ENCODE results near the gene LAMB3. TPM values are rescaled to one million over a fixed set of nuclear protein-coding genes. Genes with fewer than 3 reads are reported as not detected.

Gene LAMB3
- total RNA-seq, 1 donor = 14.2 TPM

DNA sequence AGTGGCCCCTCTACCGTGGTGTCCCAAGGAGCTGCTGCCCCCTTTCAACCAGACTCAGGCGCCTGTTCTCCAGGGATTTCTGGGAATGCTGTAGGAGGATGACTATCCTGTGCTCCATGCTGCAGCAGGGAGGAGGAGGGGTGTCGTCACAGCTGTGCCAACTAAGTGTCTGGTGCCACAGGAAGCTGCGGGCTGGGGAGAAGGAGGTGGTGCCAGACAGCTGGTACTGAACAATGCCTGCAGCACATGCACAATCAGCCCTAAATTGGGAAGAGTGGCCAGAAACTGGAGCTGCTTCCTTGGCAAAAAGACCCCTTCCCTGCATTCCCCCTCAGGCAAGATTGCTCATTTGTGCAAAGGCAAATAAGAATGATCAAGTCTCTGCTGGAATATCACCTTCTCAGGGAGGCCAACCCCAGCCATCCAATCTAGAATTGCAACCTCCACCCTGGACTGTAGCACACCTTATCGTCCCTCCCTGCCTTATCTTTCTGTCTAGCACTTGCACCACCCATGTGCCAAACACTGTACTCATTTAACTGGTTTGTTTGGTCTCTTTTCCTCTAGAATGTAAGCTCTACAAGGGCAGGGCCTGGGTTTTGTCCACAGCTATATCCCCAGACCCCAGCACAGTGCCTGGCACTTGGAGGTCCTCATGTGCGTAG lies 33.3 kb downstream of the LAMB3 start:
- DNase-seq (ENCODE audit: low read depth) = no peak

DNA sequence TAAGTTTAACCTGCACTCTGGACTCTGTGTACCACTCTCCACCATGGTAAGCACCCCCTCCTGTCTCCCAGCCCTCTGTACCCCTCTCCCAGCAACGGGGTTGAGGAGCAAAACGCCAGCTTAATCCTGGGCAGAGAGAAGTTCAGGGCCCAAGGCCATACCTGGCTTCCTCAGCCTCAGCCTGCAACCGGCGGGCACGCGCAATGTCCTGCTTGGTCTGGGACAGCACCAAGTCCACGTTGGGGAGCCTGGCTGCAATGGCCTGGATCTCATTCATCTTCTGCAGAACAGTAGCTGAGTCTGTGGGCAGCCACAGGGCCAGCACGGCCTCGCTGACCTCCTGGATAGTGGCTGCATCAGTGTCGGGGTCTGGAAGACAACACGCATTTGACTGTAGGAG lies 33.9 kb downstream of the LAMB3 start:
- TF ChIP-seq, protein P1, sequence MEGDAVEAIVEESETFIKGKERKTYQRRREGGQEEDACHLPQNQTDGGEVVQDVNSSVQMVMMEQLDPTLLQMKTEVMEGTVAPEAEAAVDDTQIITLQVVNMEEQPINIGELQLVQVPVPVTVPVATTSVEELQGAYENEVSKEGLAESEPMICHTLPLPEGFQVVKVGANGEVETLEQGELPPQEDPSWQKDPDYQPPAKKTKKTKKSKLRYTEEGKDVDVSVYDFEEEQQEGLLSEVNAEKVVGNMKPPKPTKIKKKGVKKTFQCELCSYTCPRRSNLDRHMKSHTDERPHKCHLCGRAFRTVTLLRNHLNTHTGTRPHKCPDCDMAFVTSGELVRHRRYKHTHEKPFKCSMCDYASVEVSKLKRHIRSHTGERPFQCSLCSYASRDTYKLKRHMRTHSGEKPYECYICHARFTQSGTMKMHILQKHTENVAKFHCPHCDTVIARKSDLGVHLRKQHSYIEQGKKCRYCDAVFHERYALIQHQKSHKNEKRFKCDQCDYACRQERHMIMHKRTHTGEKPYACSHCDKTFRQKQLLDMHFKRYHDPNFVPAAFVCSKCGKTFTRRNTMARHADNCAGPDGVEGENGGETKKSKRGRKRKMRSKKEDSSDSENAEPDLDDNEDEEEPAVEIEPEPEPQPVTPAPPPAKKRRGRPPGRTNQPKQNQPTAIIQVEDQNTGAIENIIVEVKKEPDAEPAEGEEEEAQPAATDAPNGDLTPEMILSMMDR (IDR thresholded peaks at IDR 0.05; ENCODE audit: insufficient read depth, low read depth, low read length) = no peak
- no peak overlapping the region for H3K4me3 ChIP-seq (ENCODE audit: low read depth, low read length)

More for the DNA sequence above, 33.3 kb downstream of the LAMB3 start:
- no peak overlapping the region for H3K4me3 ChIP-seq (ENCODE audit: low read depth, low read length)
- TF ChIP-seq, protein P1 (IDR thresholded peaks at IDR 0.05; ENCODE audit: insufficient read depth, low read depth, low read length) = no peak

DNA sequence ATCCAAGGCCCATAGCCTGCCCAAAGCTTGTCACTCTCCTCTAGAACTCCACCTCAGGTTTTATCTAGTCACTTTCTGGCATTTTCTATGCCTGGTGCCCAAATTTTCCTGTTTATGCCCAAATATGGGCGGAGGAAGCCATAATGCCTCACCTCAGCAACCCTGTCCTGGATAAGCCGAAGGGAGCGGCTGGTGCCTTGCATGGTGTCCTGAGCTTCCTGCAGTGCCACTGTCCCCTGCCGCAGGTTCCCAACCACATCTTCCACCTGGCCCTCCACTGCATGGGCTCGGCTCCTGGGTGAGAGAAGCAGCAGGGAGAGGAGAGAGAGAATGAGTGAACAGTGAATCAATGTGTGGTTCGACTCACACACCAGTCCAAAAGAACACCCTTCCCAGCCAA lies 34.5 kb downstream of the LAMB3 start:
- H3K4me3 ChIP-seq (ENCODE audit: low read depth, low read length) = no peak overlapping the region
- TF ChIP-seq, protein P1 (IDR thresholded peaks at IDR 0.05; ENCODE audit: insufficient read depth, low read depth, low read length) = no peak
- DNase-seq (ENCODE audit: low read depth) = no peak

More for the DNA sequence above, 33.9 kb downstream of the LAMB3 start:
- no peak for DNase-seq (ENCODE audit: low read depth)

DNA sequence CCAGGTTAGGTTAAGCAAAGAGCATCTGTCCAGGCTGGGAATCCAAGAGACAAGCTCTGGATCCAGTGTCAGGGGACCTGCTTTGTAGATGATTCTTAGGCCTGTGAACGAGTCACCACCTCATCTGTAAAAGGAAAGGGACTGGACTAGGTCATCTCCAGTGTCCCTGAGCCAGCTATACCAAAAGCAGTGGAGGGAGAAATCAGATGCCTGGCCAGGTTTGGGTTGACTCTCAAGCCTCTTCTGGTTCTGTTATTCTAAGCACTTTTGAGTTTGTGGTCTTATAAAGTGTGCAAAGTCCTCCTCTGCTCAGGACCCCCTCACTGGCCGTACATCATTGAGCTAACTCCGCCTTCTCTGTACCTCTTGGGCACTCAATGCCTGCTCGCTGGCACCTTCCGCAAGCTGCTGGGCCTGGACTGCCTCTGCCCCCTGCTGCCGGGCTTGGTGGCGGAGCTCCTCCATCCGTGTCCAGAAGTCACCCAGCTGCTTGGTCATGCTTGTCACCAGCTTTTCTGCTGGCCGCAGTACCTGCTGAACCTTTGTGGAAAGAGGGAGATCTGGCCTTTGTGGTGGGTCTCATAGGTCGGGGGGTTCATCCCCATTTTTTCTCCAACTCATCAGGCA lies 35.1 kb downstream of the LAMB3 start:
- no peak overlapping the region for H3K4me3 ChIP-seq (ENCODE audit: low read depth, low read length)
- no peak for DNase-seq (ENCODE audit: low read depth)
- TF ChIP-seq, protein P1 (IDR thresholded peaks at IDR 0.05; ENCODE audit: insufficient read depth, low read depth, low read length) = no peak

DNA sequence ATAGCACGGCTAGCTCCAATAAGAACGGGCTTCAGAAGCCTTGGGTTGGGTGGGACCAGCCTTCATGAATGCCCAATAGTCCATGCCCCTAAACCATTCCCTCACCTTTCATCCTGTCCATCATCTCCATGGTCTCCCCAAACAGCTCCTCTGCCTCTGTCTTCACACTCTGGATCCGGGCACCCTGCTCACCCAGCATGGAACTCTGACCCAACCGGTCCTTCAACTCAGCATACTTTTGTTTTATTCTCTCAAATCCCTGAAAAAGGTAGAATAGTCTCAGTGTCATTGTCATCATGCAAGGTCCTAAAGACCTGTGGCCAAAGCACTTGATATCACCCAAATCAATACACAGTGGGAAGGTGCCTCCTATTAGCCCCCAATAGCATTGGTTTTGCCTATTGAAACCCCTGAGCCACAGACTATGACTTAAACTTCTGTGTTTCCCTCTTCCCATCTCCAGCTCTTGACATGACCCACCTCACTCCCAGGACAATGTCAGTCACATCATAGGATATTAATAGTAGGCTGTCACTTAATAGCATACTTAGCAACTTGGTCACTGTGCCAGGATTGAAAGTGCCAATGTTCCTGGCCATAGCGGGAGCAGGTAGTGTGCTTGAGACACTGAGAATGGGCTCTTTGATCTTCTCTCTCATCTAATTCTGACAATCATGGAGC lies 35.7 kb downstream of the LAMB3 start:
- TF ChIP-seq, protein P1 (IDR thresholded peaks at IDR 0.05; ENCODE audit: insufficient read depth, low read depth, low read length) = no peak
- DNase-seq (ENCODE audit: low read depth) = no peak
- no peak overlapping the region for H3K4me3 ChIP-seq (ENCODE audit: low read depth, low read length)

DNA sequence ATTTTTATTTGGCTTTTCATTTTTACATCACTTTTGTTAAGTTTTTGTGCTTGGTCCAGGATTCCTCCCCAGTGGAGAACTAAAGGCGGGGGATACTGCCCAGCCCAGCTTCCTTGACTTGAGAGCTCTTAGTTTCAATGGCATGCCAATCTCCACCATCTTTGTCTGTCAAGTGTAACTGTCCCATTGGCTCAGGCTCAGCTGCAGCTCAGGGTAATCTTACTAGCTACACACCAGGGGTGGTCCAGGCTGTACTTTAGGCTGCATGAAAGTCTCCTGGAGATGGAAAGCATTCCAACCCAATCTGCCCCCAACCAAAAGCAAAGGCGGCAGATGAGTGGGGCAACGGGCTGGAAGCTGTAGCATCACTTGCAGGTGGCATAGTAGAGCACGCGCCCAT lies 37.3 kb downstream of the LAMB3 start:
- TF ChIP-seq, protein P1 (IDR thresholded peaks at IDR 0.05; ENCODE audit: insufficient read depth, low read depth, low read length) = no peak
- no peak for DNase-seq (ENCODE audit: low read depth)
- no peak overlapping the region for H3K4me3 ChIP-seq (ENCODE audit: low read depth, low read length)

Measured in fibroblast of villous mesenchyme (primary cell).